GM12801 (cell line): ENCODE data around the gene NT5DC4.
A peak's percentile ranks its signal among the peaks of the same experiment; 100 is the strongest.

Experiments used
- CTCF ChIP-seq: IDR thresholded peaks from one replicate; pipeline ENCODE4 v1.5.1; 2011; ENCODE audit warnings: control low read depth; ENCODE audit not compliant: insufficient read length; ENCODE audit errors: extremely low read depth

Gene NT5DC4

GRCh38 chr2:112730791-112731190, 10.0 kb downstream of the NT5DC4 start:
- no peak for TF ChIP-seq CTCF

GRCh38 chr2:112731479-112731878, 10.7 kb downstream of the NT5DC4 start:
- no peak for TF ChIP-seq CTCF

GRCh38 chr2:112733456-112733855, 12.6 kb downstream of the NT5DC4 start:
- TF ChIP-seq CTCF, result no peak

GRCh38 chr2:112733871-112734270, 13.1 kb downstream of the NT5DC4 start:
- no peak for TF ChIP-seq CTCF

- TF ChIP-seq CTCF, result no peak
Observed at GRCh38 chr2:112737542-112738232, 16.9 kb downstream of the NT5DC4 start.

- no peak for TF ChIP-seq CTCF
Observed at GRCh38 chr2:112740527-112740926, 19.7 kb downstream of the NT5DC4 start.

GRCh38 chr2:112749755-112750559, 29.1 kb downstream of the NT5DC4 start:
- TF ChIP-seq CTCF, result peak; percentile 68
